Kidney tubule cell (primary cell): ENCODE measurements around the gene GABRG3.

Experiments
- DNase-seq: peaks from one replicate; pipeline ENCODE4 v3.0.0-alpha.2; 2018; ENCODE audit warnings: low spot score

Gene GABRG3

DNA sequence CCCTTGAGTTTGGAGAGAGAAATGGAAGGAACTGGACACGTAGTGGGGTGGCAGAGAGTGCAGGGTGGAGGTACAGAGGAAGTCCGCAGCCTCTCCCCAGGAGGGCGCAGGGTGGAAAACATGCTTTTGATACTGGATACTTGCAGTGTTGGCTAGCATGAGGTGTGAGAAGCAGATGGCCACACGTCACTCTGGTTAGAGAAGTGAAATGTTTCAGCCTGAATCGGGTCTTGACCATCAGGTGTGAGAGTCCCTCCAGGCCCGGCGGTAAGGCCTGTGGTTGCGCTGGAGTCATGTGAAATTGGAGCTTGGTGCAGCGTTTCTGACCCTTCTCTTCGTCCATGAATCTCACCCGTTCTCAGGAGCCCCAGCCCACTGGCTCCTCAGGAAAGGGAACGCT, 93.1 kb downstream of the GABRG3 start:
- DNase-seq, result no peak

DNA sequence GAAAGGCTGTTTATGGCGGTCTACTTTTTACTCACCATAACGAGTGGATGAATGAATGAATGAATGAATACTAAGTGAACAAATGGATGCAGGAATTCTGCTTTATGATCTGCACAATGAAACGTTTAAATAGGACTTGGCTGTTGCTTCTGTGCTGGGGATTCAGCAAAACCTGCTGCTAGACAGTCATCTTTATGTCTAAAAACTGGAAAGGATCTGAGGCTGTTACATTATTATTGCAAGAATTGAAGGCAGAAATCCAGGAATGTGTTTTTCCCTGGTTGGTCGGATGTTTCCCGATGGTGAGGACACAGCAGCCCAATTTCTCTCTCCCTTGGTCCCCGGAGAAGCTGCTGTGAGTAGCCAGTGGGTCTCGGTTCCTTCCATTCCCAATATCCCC, 94.2 kb downstream of the GABRG3 start:
- no peak for DNase-seq

DNA sequence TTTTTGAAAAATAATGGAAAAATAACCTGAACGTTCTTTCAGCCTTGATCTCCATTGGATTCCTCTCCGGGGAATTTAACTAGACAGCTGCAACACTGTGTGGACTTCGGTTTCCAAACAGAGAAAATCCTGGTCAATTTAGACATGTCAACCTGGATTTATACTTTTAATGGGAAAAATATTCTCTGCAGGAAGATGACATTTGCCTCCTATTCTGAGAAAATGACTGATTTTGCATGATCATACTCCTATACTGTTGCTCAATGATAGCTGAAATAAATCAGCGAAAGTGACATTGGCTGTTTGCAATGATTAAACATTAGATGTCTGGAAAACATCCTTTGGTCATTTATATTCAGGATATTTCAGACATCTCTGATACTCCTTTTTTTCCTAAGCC, 94.8 kb downstream of the GABRG3 start:
- no peak for DNase-seq

DNA sequence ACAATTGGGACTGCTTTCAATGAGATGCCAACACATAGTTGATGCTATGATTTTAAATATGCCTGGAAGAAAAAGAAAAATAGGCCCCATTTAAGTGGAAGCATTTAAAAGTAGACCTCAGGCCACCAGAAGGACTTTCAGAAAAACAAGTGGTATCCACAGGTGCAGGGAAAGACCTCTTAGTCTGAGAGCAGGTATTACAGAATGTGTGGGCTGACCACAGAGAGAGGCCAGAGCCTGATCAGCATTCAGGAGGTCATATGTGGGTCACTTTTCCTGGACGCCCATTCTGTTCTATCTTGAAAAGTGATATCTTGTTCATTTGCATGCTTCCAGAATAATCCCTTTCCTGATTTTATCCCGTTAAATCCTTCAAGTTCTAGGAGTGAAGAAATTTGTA, 95.5 kb downstream of the GABRG3 start:
- DNase-seq, result no peak

DNA sequence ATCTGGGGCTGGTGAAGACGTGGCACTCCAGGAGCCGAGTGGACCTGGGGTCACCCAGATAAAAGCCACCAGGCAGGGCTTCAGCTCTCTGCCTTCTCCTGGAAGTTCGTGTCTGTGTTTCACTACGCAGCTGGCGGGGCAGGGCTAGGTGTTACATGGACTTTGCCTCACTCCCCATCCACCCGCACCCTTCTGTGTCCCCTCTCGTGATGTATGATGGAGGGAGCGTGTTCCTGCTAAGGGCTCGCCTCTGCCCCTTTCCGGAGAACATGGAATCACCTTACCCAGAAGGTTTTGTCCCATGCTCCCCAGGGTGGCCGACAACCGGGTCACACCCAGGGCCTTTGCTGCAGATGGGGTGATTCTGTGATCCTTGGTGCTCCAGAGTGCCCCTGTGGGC, 96.2 kb downstream of the GABRG3 start:
- no peak for DNase-seq

DNA sequence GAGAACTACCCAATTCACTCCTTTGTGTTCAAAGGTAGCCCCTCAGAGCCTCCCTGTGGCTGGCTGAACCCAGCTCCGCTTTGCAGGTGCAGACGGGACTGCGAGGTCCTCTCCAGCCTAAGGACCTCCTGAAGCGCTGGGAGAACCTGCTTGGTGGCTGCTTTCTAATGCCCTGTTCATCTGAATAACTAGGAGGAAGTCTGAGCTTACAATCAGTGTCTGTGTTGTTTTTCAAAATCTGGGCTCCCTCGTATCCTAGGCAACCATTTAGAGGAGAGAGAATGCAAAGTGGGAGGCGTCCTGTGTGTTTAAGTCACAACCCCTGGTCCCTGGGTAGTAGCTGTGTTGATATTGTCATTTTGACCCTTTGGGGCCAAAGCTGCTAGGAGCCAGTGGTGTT, 99.9 kb downstream of the GABRG3 start:
- no peak for DNase-seq

DNA sequence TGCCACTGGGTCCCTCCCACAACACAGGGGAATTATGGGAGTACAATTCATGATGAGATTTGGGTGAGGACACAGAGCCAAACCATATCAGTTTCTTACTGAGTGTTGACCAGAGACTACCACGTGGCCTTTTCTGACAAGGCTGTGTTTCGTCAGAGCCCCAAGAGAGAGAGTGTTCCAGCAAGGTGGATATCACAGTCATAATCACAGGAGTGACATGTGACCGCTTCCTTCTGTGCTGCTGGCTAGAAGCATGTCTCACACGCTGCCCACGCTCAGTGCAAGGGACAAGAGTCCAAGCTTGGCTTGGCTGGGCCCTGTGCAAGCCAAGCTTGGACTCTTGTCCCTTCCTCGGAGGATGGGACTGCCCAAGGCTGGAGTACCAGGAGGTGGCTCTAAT, 103.2 kb downstream of the GABRG3 start:
- no peak for DNase-seq

DNA sequence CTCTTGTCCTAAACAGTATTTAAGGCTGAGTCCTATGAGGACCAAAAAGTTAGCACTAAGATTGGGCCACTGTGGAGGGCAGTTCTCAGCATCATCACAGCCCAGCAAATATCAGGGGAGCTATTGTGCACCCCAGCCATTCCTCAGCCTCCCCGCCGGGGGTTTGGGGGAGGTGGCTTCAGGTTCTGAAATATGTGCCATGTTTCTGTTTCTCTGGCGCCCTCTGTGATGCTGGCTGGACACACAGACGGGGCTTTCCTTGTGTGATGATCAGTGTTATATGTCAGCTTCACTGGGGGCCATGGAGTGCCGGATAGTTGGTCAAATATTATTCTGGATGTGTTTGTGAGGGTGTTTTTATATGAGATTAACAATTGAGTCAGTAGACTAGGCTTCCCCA, 106.8 kb downstream of the GABRG3 start:
- no peak for DNase-seq

DNA sequence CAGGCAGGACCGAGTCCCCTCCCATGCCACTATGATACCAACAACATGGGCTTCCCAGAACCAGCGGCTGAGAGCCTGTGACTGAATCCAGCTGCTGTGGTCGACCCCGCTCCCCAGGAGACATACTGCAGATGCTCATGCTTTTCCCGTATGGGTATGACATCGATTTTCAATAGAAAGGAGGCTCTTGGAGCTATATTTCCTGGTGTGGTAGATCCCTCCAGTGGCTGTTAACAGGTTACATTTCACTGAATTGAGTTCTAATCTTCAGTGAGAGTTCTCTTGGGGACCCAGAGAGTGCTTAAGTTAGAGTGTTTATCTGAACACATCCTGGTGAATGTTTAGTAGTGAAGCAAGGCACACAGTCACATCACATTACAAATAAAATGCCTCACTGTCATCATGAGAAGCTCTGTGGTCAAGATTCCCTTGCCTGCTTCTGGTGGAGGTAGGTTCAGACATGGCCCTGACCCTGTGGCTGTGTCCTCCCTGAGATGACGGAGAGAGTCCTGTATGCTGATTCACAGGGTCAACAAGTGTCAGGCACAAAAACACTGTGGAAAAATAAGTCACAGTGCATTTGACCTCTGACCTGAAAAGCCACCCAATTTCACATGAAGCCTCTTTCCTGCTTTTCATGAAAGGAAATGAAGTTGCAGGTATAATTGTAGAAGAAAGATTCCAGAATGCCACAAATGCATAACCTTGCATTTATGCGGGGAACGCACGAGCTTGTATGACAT, 110.9 kb downstream of the GABRG3 start:
- DNase-seq, result no peak

DNA sequence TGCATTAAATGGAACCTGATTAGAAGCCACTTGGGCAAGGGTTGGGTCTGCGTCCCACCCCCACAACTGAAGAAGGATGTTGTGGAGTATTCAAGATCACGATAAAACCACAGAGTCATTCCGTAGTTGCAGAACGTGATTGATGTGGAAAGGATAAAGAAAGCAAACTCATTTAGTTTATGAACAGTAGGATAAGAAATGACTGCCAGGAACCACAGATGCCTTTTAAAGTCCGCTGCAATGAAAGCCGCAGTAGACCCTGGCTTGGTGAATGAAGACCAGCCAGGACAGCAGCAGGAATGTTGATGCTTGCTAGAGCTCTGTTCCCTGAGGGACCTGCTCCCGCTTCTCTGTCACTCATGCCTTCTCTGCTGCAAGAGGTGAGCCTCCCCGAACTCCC, 111.5 kb downstream of the GABRG3 start:
- no peak for DNase-seq

DNA sequence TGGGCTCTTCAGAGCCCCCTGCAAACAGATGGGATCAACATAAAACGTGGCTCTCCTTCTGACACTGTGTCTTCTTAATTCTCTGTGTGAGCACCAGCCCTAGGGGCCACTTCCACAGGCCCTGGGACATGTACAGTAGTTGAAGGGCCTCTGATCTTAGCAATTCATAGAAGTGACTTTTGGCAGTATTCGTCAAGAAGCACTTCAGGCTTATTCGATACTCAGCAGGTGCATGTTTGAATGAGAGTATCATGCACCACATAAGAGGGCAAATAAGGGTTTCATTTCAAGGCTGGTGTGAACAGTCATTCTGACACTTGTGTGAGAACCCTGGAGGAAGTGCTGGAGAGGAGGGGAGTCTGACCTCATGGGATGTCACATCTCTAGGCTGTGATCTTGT, 113.9 kb downstream of the GABRG3 start:
- DNase-seq, result no peak

DNA sequence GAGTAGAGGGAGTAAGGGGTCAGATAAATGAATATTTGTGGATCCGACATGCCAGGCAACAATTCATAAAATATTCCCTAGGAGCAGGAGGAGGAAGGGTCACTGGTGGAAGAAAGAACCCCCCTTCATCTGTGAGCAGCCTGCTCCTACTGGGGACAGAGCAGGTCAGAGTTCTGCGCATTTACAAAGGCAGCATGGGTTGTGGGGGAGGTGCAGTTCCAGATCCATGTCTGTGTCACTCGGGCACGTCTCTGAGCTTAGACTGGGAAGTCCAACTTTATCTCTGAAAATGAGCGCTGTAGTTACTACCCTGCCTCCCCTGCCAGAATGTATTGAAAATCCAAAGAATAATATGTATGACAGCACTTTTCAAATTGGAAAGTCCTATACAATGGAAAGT, 115.2 kb downstream of the GABRG3 start:
- DNase-seq, result no peak

DNA sequence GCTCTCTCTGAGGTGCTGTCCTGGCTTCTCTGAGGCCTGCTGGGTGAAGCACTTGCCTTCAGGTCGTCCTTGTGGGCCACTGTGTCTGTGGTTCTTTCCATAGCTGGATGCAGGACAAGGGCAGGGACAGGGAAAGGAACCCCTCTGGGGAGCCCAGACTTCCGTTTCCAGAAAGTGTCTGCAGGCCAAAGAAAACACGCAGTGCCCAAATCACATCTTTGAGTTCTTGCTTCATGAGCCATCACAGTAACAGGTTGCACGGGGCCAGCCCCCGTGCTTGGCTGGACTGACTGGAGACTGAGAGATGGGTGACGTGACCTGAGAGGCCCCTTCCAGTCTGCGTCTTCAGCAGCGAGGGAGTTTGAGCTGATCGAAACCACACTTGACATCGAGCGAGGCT, 115.8 kb downstream of the GABRG3 start:
- peak; percentile 52 for DNase-seq

DNA sequence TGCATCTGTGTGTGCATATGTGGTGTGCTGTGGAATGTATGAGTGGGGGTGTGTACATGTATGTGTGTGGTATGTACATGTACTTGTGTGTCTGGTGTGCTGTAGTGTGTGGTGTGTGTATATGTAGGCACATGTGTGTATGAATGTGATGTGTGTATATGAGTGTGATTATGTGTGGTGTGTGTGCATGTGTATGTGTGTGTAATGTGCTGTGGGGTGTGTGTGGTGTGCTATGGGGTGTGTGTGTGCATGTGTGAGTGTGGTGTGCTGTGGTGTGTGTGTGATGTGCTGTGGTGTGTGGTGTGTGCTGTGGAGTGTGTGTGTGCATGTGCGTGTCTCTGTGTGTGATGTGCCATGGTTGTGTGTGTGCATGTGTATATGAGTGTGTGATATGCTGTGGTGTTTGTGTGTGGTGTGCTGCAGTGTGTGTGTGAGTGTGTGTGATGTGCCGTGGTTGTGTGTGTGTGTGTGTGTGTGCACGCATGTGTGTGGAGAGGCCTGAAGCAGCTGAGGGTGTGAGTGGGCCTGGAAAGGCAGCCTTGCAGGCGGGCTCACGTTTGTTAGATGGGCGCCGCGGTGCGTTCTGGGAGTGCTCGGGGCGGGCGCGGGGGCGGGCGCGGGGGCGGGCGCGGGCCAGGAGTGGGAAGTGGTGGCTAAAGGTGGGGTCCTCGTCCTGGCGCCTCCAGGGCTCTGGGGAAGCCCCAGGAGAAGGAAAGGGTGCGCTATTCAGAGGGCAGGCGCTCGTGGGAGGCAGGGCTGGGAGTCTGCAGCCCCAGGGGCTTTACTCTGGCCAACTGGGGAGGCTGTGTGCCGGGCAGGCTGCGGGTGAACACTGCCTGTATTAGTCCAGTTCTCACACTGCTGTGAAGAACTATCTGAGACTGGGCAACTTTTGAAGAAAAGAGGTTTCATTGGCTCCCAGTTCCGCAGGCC, 116.9 kb downstream of the GABRG3 start:
- DNase-seq, result no peak

DNA sequence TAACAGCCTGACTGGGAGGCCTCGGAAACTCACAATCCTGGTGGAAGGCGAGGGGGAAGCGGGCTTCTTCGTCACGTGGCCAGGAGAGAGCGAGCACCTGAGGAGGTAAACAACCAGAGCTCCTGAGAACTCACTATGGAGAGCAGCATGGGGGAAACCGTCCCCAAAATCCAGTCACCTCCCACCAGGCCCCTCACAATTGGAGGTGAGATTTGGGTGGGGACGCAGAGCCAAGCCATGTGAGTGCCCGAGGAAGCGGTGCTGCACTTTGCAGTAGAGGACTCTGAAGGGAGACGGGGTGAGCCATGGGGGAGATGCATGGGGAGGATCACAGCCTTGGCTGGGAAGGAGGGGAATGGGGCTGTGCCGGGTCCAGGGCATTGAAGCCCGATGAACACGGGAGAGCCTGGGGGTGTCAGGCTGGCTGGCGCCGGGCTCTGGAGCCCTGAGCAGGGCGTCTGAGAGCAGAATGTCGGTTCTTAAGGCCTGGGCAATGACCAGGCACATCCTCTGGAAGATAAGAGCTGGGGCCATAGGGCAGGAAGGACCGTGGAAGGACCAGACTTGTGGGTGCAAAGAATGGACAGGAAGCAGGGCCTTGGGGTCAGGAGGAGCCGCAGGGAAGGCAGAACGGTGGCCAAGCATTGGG, 117.7 kb downstream of the GABRG3 start:
- no peak for DNase-seq

DNA sequence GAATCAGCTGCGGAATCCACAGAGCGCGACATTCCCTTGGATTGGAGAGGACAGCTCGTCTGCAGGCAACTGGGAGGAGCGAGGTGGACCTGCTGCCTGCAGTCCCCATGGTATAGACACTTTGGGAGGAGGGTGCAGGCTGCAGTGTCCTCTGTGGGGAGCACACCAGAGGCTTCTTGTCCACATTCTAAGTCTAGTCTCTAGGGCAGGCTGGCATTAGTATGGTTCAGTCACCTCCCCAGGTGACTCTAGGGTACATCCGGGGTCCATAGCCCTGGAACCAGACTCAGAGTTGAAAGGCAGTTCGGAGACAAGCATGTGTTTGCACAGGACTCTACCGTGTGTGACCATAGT, 118.2 kb downstream of the GABRG3 start:
- no peak for DNase-seq

DNA sequence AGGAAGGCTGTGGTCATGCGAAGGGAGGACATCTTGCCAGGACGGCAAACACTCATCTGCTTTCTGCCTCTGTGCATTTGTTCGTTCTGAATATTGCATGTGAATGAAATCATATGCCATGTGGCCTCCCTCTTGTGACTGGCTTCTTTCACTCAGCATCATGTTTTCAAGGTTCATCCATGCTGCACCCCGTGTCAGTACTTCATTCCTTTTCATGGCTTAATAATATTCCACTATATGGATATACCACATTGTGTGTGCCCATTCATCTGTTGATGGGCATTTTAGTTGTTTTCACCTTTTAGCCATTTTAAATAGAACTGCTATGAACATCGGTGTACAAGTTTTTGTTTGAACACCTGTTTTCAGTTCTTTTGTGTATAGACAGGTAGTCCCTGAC, 118.7 kb downstream of the GABRG3 start:
- no peak for DNase-seq

DNA sequence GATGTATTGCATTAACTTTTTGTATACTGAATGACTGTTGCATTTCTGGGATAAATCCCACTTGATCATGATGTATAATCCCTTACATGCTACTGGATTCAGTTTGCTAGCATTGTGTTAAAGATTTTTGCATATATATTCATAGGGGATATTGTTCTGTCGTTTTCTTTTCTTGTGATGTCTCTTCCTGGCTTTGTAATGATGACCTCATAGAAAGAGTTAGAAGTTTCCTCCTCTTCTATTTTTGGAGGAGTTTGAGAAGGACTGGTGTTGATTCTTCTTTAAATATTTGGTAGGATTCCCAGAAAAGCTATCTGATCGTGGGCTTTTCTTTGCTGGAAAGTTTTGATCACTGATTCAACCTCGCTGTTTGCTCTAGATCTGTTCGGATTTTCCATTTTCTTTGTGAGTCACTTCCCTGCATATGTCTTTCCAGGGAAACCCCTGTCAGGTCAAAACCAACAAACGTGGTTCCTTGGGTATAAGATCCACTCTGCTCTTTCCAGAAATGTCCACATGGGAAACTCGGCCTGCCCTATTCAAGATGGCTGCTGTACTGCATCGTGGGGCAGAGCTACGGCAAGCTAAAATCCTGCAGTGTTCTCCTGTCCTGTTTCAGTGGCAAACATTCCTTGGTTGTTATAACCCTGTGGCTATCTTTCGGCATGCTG, 120.4 kb downstream of the GABRG3 start:
- no peak for DNase-seq

DNA sequence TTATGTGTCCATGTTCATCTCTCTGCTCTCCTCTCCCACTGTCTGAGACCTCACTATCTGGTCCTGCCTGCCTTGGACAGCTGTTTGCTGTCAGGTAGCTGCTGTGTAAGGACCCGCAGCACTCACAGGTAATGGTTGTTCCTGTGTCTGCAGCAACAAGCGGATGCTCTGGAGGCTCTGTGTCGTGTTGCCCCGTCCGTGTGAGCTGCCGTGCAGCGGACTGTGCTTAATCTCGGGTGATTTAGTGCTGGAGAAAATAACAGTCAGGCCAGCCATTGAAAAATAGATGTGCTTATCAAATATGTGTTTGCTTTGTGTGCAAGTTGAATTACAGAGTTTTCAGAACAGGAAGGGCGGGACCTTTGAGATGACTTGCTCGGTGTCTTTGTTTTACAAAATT, 121.4 kb downstream of the GABRG3 start:
- DNase-seq, result no peak

DNA sequence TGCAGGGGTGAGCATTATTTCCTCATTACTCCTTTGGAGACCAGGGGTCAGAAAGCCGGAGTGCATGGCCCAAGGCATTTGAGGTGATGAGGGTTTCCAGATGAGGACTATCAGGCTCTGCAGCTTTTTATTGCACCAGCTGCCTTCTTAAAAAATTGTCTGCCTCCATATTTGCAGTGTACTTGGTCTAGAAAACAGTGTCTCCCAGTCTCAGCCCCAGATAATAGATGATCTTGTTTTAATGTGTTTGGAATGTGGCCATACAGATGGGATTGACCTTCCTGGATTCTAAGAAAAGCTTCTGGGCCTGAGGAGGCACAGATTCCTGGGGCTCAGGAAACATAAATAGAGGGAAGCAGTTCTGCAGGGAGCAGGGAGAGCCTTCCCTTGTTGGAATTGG, 123.3 kb downstream of the GABRG3 start:
- no peak for DNase-seq

DNA sequence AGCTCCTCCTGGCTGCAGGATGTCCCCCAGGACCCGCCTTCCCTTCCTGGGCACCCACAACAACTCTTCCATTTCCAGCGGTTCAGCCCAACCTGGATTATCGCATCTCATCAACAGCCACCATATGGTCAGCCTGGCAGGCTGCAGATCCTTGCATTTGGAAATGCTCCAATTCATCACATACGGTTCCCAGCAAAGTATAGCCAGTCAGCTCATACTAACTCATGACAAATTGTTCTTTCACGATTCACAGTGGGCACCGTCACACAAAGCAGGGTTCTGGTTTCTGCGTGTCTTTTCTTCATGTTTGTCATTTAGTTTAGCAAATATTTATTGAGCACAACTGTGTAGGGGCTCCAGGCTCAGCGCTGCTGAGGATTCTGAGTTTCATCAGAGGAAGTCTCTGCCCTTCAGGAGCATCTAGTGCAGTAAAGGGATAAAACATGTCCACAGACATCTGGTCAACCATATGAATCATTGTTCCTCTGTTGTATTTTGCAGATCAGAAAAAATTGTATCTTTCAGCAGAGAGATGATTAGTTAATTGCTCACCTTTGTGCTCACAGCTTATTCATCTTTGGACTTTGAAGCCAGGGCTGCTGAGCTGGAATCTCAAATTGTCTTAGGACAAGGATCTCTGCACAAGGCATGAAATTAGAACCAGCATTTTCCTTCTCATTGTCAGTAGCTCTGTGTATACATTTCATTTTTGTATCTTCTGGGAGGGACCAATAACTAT, 125.1 kb downstream of the GABRG3 start:
- DNase-seq, result peak; percentile 51

DNA sequence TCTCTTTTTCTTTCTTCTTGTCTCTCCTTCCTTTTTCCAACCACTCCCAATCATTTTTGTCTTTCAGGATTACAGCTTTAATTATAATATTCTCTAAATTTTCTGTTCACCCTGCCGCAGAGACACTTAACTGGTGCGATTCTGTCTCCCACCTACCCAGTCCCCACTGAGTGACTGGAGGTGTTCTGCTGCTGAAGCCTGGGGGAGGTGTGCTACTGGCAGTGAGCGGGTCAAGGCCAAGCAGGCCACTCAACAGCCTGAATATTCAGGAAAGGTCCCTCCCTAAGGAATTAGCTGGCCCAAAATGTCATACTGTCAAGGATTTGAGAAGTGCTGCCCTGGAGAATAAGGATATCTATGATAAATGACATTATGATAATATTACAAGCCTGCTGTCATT, 126.5 kb downstream of the GABRG3 start:
- no peak for DNase-seq
